Trophoblast cell (in vitro differentiated cells and primary cell): ENCODE results near the gene KRT9.

ENCODE experiments used
- DNase-seq, 2 donors: peaks; one replicate each; pipeline ENCODE4 v3.0.0-alpha.2; 2016
- H2AFZ ChIP-seq: 2 replicates; pipeline ENCODE4 v1.6.1; 2013; ENCODE audit warnings: low read length, moderate library complexity, mild to moderate bottlenecking; ENCODE audit not compliant: insufficient read depth, poor library complexity
- H2AK5ac ChIP-seq: 2 replicates; pipeline ENCODE4 v1.6.1; 2013; ENCODE audit warnings: mild to moderate bottlenecking, low read length
- H2BK120ac ChIP-seq: 2 replicates; pipeline ENCODE4 v1.6.1; 2013; ENCODE audit warnings: low read length, mild to moderate bottlenecking, moderate library complexity; ENCODE audit not compliant: insufficient read depth, poor library complexity
- H2BK12ac ChIP-seq: 2 replicates; pipeline ENCODE4 v1.6.1; 2013; ENCODE audit warnings: mild to moderate bottlenecking, low read length, moderate library complexity
- H2BK5ac ChIP-seq: 2 replicates; pipeline ENCODE4 v1.6.1; 2013; ENCODE audit warnings: low read length, low read depth, moderate library complexity, mild to moderate bottlenecking; ENCODE audit not compliant: poor library complexity
- H3K14ac ChIP-seq: 2 replicates; pipeline ENCODE4 v1.6.1; 2013; ENCODE audit warnings: mild to moderate bottlenecking, low read length
- H3K18ac ChIP-seq: 2 replicates; pipeline ENCODE4 v1.6.1; 2013; ENCODE audit warnings: mild to moderate bottlenecking, low read length
- H3K23ac ChIP-seq: 2 replicates; pipeline ENCODE4 v1.6.1; 2013; ENCODE audit warnings: low read length
- H3K27ac ChIP-seq: 2 replicates; pipeline ENCODE4 v1.5.1; 2013; ENCODE audit warnings: low read depth, mild to moderate bottlenecking, inconsistent platforms, low read length, moderate library complexity
- H3K27me3 ChIP-seq: 2 replicates; pipeline ENCODE4 v1.6.1; 2013; ENCODE audit warnings: inconsistent platforms, mild to moderate bottlenecking, low read length, moderate library complexity; ENCODE audit not compliant: insufficient read depth
- H3K36me3 ChIP-seq, 2 experiments: 1 replicate in 1 of 2; 2 replicates in 1 of 2; pipeline ENCODE4 v1.6.1; 2013; ENCODE audit warnings: low read length in 2 of 2, mild to moderate bottlenecking in 2 of 2, moderate library complexity in 1 of 2; ENCODE audit not compliant: insufficient read depth in 2 of 2, control insufficient read depth in 1 of 2
- H3K4ac ChIP-seq: 2 replicates; pipeline ENCODE4 v1.6.1; 2013; ENCODE audit warnings: low read depth, mild to moderate bottlenecking, low read length, moderate library complexity
- H3K4me1 ChIP-seq, 2 experiments: 1 replicate in 1 of 2; 2 replicates in 1 of 2; pipeline ENCODE4 v1.6.1; 2013; ENCODE audit warnings: low read length in 2 of 2, mild to moderate bottlenecking in 2 of 2, moderate library complexity in 1 of 2; ENCODE audit not compliant: insufficient read depth in 2 of 2, control insufficient read depth in 1 of 2
- H3K4me2 ChIP-seq: 2 replicates; pipeline ENCODE4 v1.6.1; 2013; ENCODE audit warnings: inconsistent platforms, mild to moderate bottlenecking, low read length, moderate library complexity
- H3K4me3 ChIP-seq: 2 replicates; pipeline ENCODE4 v1.5.1; 2013; ENCODE audit warnings: mild to moderate bottlenecking, low read depth, low read length, inconsistent platforms
- H3K79me1 ChIP-seq: one replicate; pipeline ENCODE4 v1.6.1; 2013; ENCODE audit warnings: low read length
- H3K79me2 ChIP-seq: 2 replicates; pipeline ENCODE4 v1.6.1; 2013; ENCODE audit warnings: low read length, mild to moderate bottlenecking; ENCODE audit not compliant: control insufficient read depth, insufficient read depth, poor library complexity
- H3K9ac ChIP-seq: 2 replicates; pipeline ENCODE4 v1.6.1; 2013; ENCODE audit warnings: mild to moderate bottlenecking, low read length
- H3K9me3 ChIP-seq: 2 replicates; pipeline ENCODE4 v1.6.1; 2013; ENCODE audit warnings: low read depth, mild to moderate bottlenecking, control low read depth, inconsistent platforms, low read length; ENCODE audit not compliant: insufficient read depth
- H4K12ac ChIP-seq: 2 replicates; pipeline ENCODE4 v1.6.1; 2013; ENCODE audit warnings: low read depth, mild to moderate bottlenecking, low read length, moderate library complexity
- H4K8ac ChIP-seq: 2 replicates; pipeline ENCODE4 v1.6.1; 2013; ENCODE audit warnings: low read depth, mild to moderate bottlenecking, low read length, moderate library complexity
- H4K91ac ChIP-seq: one replicate; pipeline ENCODE4 v1.6.1; 2013; ENCODE audit warnings: low read depth, mild to moderate bottlenecking, low read length, moderate library complexity
- WGBS: extraction: QIAGEN DNeasy Blood & Tissue Kit; methylation state at CpG from one replicate; pipeline ENCODE4 v1.1.7; 2013; ENCODE audit warnings: missing lambda C conversion rate; ENCODE audit not compliant: insufficient read length, insufficient coverage; ENCODE audit errors: extremely low coverage; 5-methylcytosine and 5-hydroxymethylcytosine counted together

KRT9 gene

GRCh38 chr17:41556931-41557330, 14.9 kb downstream of the KRT9 start:
- H3K79me1 ChIP-seq, result peaks cover 5% of the 10 kb centered on the region
- no peak overlapping the region for H3K4me2 ChIP-seq
- H3K9ac ChIP-seq, result no peak overlapping the region
- no peak overlapping the region for H4K8ac ChIP-seq
- no peaks in the 10 kb centered on the region for H3K27me3 ChIP-seq
- no peak overlapping the region for H2AK5ac ChIP-seq
- no peaks in the 10 kb centered on the region for H3K36me3 ChIP-seq
- peak overlapping the region; percentile 18 for H3K14ac ChIP-seq
- no peak for DNase-seq
- H4K12ac ChIP-seq, result no peak overlapping the region
- no peaks in the 10 kb centered on the region for H3K79me2 ChIP-seq
- no peak overlapping the region for H3K23ac ChIP-seq
- H4K91ac ChIP-seq, result peak overlapping the region; percentile 34
- no peaks in the 10 kb centered on the region for H3K9me3 ChIP-seq
- no peak overlapping the region for H3K18ac ChIP-seq
- H3K4ac ChIP-seq, result no peak overlapping the region
- H3K4me1 ChIP-seq, result peaks cover 7 to 9% of the 10 kb centered on the region in 2 experiments
- no peak overlapping the region for H2BK120ac ChIP-seq
- no peak overlapping the region for H2BK12ac ChIP-seq
- WGBS, result no CpG with 5 or more reads among the region's 9 CpGs
- H3K4me3 ChIP-seq, result no peak overlapping the region
- no peak overlapping the region for H2AFZ ChIP-seq
- no peak overlapping the region for H3K27ac ChIP-seq
- H2BK5ac ChIP-seq, result no peak overlapping the region

GRCh38 chr17:41556306-41556705, 15.6 kb downstream of the KRT9 start:
- Histone ChIP-seq H4K8ac (no peak overlapping the region), H2AFZ (no peak overlapping the region), H3K14ac (no peak overlapping the region), H2BK120ac (no peak overlapping the region), H4K12ac (no peak overlapping the region), H3K18ac (no peak overlapping the region), H3K9me3 (no peaks in the 10 kb centered on the region), H3K79me2 (no peaks in the 10 kb centered on the region), H3K4me1 (peaks cover 7 to 9% of the 10 kb centered on the region in 2 experiments), H3K4me3 (no peak overlapping the region), H2AK5ac (no peak overlapping the region), H3K36me3 (no peaks in the 10 kb centered on the region), H3K27me3 (no peaks in the 10 kb centered on the region), H3K23ac (no peak overlapping the region), H3K27ac (no peak overlapping the region), H2BK12ac (no peak overlapping the region), H4K91ac (peak overlapping the region; percentile 1), H3K79me1 (peaks cover 5% of the 10 kb centered on the region), H3K9ac (no peak overlapping the region), H2BK5ac (no peak overlapping the region), H3K4me2 (no peak overlapping the region), H3K4ac (no peak overlapping the region)
- no CpG with 5 or more reads among the region's 5 CpGs for WGBS
- DNase-seq, result no peak

GRCh38 chr17:41555105-41555887, 16.6 kb downstream of the KRT9 start:
- H2BK5ac ChIP-seq, result no peak overlapping the region
- no peak for DNase-seq
- H3K36me3 ChIP-seq, result no peaks in the 10 kb centered on the region
- H3K14ac ChIP-seq, result no peak overlapping the region
- H3K18ac ChIP-seq, result no peak overlapping the region
- H3K27ac ChIP-seq, result no peak overlapping the region
- no peak overlapping the region for H4K91ac ChIP-seq
- WGBS, result no CpG with 5 or more reads among the region's 5 CpGs
- H3K27me3 ChIP-seq, result no peaks in the 10 kb centered on the region
- no peak overlapping the region for H2BK12ac ChIP-seq
- peaks cover 5% of the 10 kb centered on the region for H3K79me1 ChIP-seq
- H3K79me2 ChIP-seq, result no peaks in the 10 kb centered on the region
- no peak overlapping the region for H4K12ac ChIP-seq
- H4K8ac ChIP-seq, result no peak overlapping the region
- no peak overlapping the region for H3K23ac ChIP-seq
- H3K4me1 ChIP-seq, result peaks cover 7 to 9% of the 10 kb centered on the region in 2 experiments
- no peak overlapping the region for H2AK5ac ChIP-seq
- H2AFZ ChIP-seq, result no peak overlapping the region
- no peak overlapping the region for H3K4me3 ChIP-seq
- no peak overlapping the region for H3K4me2 ChIP-seq
- H3K9me3 ChIP-seq, result no peaks in the 10 kb centered on the region
- H2BK120ac ChIP-seq, result no peak overlapping the region
- H3K9ac ChIP-seq, result no peak overlapping the region
- no peak overlapping the region for H3K4ac ChIP-seq

DNA sequence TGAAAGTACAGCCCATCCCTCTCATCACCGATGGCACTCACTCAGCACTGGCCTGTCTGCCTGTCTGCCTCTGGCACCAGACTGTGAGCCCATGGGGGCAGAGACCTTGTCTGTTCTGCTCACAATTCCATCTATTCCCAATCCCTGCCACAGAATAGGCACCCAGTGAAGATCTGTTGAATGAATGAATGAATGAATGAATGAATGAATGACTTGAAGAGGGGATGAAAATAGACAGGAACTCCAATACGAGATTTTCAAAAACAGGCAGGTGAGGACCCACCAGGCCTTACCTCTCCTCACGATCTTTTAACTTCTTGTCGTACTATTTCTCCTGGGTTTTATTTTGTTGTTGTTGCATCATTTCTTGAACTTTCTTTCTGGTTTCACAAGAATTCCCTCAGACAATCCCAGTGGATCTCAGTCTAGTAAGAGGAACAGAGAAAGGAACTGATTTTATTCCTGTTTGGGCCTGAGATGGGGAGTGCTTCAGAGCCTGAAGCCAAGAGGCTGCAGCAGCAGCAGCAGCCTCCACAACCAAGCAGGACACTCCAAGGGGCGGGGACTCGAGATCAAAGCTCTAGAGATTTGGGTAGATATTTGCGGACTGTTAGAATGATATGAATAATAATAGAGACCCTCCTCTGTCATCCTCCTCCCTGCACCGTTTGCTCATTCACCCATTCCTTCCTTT, 17.7 kb downstream of the KRT9 start:
- H3K79me2 ChIP-seq, result no peaks in the 10 kb centered on the region
- H4K12ac ChIP-seq, result no peak overlapping the region
- no peak overlapping the region for H4K8ac ChIP-seq
- H4K91ac ChIP-seq, result no peak overlapping the region
- no peak overlapping the region for H3K18ac ChIP-seq
- no peak overlapping the region for H2AK5ac ChIP-seq
- WGBS, result no CpG with 5 or more reads among the region's 8 CpGs
- H3K79me1 ChIP-seq, result peaks cover 4% of the 10 kb centered on the region
- DNase-seq, result no peak
- no peak overlapping the region for H3K4me2 ChIP-seq
- no peak overlapping the region for H2BK5ac ChIP-seq
- peaks cover 6 to 7% of the 10 kb centered on the region in 2 experiments for H3K4me1 ChIP-seq
- no peak overlapping the region for H3K23ac ChIP-seq
- H3K27ac ChIP-seq, result no peak overlapping the region
- no peak overlapping the region for H2BK12ac ChIP-seq
- H3K9ac ChIP-seq, result no peak overlapping the region
- no peak overlapping the region for H3K4me3 ChIP-seq
- no peaks in the 10 kb centered on the region for H3K36me3 ChIP-seq
- no peak overlapping the region for H3K14ac ChIP-seq
- H2BK120ac ChIP-seq, result no peak overlapping the region
- no peaks in the 10 kb centered on the region for H3K27me3 ChIP-seq
- no peaks in the 10 kb centered on the region for H3K9me3 ChIP-seq
- H2AFZ ChIP-seq, result no peak overlapping the region
- no peak overlapping the region for H3K4ac ChIP-seq
